Subcutaneous abdominal adipose tissue (tissue), 5 donors: Measurements from ENCODE around the gene SDHA.
"Not testable (repeated sequence)": the region's sequence is repeated elsewhere in the genome, so short reads cannot be mapped to it uniquely, and the experiment has no call there.

Experiments used
- H3K27ac ChIP-seq: one replicate; pipeline ENCODE4 v1.7.0; 2013; ENCODE audit warnings: low read depth, mild to moderate bottlenecking, inconsistent platforms, low read length, moderate library complexity
- H3K27me3 ChIP-seq, 5 donors: one replicate each; pipeline ENCODE4 v1.7.0; 2013; ENCODE audit warnings: low read length in 5 of 5, inconsistent platforms in 1 of 5; ENCODE audit not compliant: control insufficient read depth in 5 of 5, insufficient read depth in 4 of 5
- H3K36me3 ChIP-seq, 5 donors: one replicate each; pipeline ENCODE4 v1.7.0; 2013; ENCODE audit warnings: low read length in 5 of 5; ENCODE audit not compliant: control insufficient read depth in 5 of 5, insufficient read depth in 5 of 5
- H3K4me1 ChIP-seq, 5 donors: one replicate each; pipeline ENCODE4 v1.7.0; 2013; ENCODE audit warnings: low read length in 5 of 5, mild to moderate bottlenecking in 3 of 5, moderate library complexity in 1 of 5; ENCODE audit not compliant: control insufficient read depth in 5 of 5, insufficient read depth in 5 of 5
- H3K4me3 ChIP-seq, 5 donors: one replicate each; pipeline ENCODE4 v1.7.0; 2013; ENCODE audit warnings: low read length in 5 of 5, low read depth in 1 of 5
- H3K9ac ChIP-seq, 5 donors: one replicate each; pipeline ENCODE4 v1.7.0; 2013; ENCODE audit warnings: low read length in 5 of 5, mild to moderate bottlenecking in 4 of 5, moderate library complexity in 3 of 5
- H3K9me3 ChIP-seq, 5 donors: one replicate each; pipeline ENCODE4 v1.7.0; 2013; ENCODE audit warnings: low read length in 5 of 5; ENCODE audit not compliant: control insufficient read depth in 5 of 5
- donor health status: healthy.
- donor health status: healthy.
- donor health status: healthy.
- donor health status: healthy.
- donor health status: healthy.

Gene SDHA

DNA sequence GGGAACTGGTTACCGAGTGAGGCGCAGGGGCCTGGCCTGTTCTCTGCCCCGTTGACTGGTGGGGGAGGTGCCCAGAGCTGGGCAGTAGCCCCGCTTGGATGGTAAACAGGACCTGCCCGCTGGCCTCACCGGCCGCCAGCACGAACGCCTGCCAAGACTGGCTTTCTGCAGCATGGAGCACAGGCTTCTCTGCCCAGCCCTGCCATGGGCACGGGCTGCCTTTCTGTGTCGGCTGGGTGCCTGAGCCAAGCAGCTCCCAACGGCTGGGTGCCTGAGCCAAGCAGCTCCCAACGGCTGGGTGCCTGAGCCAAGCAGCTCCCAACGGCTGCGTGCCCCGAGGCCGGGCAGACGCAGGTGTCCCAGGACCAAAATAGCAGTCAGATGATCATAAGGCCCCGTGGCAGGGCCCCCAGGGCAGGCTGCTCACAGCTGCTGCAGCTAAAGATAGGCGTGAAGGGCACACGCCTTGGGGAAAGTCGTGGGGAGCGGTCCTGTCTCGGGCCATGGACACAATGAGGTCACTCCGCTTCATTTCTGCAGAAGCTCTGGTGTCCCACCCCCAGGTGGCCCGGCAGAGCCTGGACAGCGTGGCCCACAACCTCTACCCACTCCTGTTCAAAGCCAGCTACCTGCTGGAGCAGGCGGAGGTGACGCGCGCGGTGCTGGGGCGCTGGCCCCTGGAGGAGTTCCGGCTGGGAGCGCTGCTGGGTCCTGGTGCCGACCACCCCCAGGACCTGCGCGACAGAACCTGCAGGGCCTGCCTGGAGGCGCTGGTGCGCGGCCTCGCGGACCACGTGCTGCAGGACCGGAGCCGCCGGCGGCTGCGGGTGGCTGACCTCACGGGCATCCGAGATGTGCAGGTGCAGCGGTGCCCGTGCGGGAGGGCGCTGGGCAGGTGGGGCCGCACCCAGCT is 26.8 kb upstream of the SDHA start, which contains the start of gene LRRC14B:
LRRC14B (plus strand) TSS at position 460 of the 913 bp plus-strand sequence; CDS start at position 504, 44 bp downstream.
- Histone ChIP-seq H3K36me3 (no peaks in the 10 kb centered on the region), H3K27me3 (peaks cover 2 to 10% (median 6%) of the 10 kb centered on the region in 5 donors), H3K4me1 (peaks cover 2 to 25% (median 17%) of the 10 kb centered on the region in 5 donors), H3K4me3 (no peak within 1 kb of the TSS), H3K9ac (no peak within 1 kb of the TSS), H3K27ac (no peak within 1 kb of the TSS), H3K9me3 (no peaks in the 10 kb centered on the region)

DNA sequence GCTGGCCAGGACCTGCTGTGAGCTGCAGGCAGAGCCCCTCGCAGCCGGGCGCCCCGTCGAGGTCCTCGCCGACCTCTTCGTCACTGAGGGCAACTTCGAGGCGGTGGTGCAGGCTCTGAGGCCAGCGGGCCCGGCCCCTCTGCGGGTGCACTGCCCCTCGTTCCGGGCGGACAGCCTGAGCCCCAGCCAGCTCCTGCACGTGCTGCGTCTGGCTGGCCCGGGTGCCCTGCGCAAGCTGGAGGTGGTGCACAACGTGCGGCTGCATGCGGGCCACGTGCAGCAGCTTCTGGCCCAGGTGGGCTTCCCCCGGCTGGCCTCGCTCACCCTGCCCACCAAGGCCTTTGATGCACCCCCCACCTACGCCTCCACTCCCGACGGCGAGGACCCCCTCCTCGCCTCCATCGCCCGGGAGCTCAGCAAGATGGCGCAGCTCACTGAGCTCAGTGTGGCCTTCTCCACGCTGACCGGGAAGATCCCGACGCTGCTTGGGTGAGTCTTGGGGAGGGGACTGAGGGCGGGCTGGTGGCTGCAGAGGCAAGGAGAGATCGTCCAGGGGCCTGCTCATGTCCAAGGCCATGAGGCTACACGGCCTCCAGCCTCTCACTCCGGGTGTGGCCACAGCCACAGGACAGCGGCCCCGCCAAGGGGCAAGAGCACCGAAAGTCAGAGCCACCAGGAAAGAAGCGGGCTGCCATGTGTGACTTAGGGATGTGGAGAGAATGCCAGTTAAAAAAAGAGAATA is 26.0 kb upstream of the SDHA start:
- Histone ChIP-seq H3K4me1 (peaks cover 2 to 25% (median 17%) of the 10 kb centered on the region in 5 donors), H3K4me3 (no peak overlapping the region), H3K27ac (no peak overlapping the region), H3K9me3 (no peaks in the 10 kb centered on the region), H3K27me3 (peaks cover 2 to 10% (median 6%) of the 10 kb centered on the region in 5 donors), H3K9ac (no peak overlapping the region), H3K36me3 (no peaks in the 10 kb centered on the region)

DNA sequence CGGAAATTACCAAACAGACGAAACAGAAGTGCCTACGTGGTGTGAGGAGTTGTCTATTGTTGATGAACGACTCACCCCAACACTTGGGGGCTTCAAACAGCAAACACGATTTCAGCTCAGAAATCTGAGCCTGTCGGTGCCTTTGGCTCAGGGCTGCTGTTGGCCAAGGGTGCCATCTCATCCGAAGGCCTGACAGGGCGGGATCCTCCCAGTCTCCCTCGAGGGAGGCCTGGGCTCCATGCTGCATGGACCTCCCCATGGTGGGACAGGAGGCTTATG is 25.5 kb upstream of the SDHA start:
- Histone ChIP-seq H3K9ac (no peak overlapping the region), H3K4me3 (no peak overlapping the region), H3K36me3 (no peaks in the 10 kb centered on the region), H3K4me1 (peaks cover 2 to 25% (median 17%) of the 10 kb centered on the region in 5 donors), H3K27ac (no peak overlapping the region), H3K9me3 (no peaks in the 10 kb centered on the region), H3K27me3 (peaks cover 2 to 10% (median 6%) of the 10 kb centered on the region in 5 donors)

DNA sequence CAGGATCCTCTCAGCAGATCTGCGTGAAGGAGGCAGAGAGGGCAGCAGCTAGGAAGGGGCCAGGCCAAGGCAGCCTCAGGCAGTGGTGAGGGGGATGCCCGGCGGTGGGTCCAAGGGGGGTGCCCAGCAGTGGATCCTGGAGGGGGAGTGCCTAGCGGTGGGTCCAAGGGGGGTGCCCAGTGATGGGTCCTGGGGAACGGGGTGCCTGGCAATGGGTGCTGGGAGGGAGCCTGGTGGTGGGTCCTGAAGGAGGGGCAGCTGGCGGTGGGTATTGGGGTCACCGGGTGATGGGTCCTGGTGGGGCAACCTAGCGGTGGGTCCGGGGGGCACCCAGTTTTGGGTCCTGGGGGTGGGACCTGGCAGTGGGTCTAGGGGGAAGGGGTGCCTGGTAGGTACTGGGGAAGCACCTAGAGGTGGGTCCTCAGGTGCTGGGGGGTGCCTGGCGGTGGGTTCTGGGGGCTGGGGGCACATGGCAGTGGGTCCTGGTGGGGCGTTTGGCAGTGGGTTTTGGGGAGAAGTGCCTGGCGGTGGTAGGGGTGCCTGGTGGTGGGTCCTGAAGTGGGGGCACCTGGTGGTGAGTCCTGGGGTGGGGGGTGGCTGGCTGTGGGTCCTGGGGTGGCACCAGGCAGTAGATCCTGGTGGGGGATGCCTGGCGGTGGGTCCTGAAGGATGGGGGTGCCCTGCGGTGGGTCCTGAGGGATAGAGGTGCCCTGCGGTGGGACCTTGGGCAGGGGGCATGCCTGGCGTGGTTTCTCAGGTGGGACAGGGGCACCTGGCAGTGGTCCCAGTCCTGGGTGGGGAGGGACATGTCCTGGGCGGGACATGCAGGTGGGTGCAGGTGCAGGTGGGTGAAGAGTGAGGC is 24.9 kb upstream of the SDHA start:
- peaks cover 2 to 22% (median 15%) of the 10 kb centered on the region in 5 donors for H3K4me1 ChIP-seq
- no peaks in the 10 kb centered on the region for H3K9me3 ChIP-seq
- H3K4me3 ChIP-seq, result no peak overlapping the region
- peaks cover 0 to 10% (median 6%) of the 10 kb centered on the region in 5 donors for H3K27me3 ChIP-seq
- H3K9ac ChIP-seq, result no peak overlapping the region
- no peak overlapping the region for H3K27ac ChIP-seq
- no peaks in the 10 kb centered on the region for H3K36me3 ChIP-seq

DNA sequence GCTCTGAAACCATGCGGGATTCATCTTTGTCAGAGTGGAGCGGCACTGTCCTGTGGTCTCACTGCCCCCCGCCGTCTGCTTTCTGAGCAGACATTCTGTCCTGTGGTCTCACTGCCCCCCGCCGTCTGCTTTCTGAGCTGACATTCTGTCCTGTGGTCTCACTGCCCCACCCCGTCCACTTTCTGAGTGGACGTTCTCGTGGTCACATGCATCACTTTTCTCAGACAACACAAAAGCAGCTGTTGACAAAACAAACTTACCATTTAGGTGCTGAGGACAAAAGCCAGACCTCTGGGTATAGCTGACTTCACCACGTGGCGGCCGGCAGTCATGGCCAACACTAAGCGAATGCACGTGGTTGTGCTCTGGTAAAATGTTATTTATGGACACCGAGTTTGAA is 24.0 kb upstream of the SDHA start:
- peaks cover 0 to 10% (median 6%) of the 10 kb centered on the region in 5 donors for H3K27me3 ChIP-seq
- H3K9ac ChIP-seq, result no peak overlapping the region
- H3K36me3 ChIP-seq, result peaks cover 0 to 5% (median 2%) of the 10 kb centered on the region in 5 donors
- no peaks in the 10 kb centered on the region for H3K9me3 ChIP-seq
- H3K27ac ChIP-seq, result no peak overlapping the region
- H3K4me3 ChIP-seq, result no peak overlapping the region
- peaks cover 0 to 14% (median 12%) of the 10 kb centered on the region in 5 donors for H3K4me1 ChIP-seq

DNA sequence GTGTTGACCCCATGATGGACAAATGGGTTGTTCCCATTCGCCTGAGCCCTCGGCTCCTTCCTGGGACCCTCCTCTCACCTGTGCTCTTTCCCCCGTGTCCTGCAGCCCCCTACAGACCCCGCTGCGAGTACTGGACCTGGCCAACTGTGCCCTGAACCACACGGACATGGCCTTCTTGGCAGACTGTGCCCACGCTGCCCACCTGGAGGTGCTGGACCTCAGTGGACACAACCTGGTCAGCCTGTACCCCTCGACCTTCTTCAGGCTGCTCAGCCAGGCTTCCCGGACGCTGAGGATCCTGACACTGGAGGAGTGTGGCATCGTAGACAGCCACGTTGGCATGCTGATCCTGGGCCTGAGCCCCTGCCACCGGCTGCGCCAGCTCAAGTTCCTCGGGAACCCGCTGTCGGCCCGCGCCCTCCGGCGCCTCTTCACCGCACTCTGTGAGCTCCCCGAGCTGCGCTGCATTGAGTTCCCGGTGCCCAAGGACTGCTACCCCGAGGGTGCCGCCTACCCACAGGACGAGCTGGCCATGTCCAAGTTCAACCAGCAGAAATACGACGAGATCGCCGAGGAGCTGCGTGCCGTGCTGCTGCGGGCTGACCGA is 23.4 kb upstream of the SDHA start:
- Histone ChIP-seq H3K9me3 (no peaks in the 10 kb centered on the region), H3K4me3 (no peak overlapping the region), H3K27ac (no peak overlapping the region), H3K27me3 (peaks cover 0 to 10% (median 6%) of the 10 kb centered on the region in 5 donors), H3K9ac (no peak overlapping the region), H3K4me1 (peaks cover 0 to 14% (median 12%) of the 10 kb centered on the region in 5 donors), H3K36me3 (peaks cover 0 to 5% (median 2%) of the 10 kb centered on the region in 5 donors)

DNA sequence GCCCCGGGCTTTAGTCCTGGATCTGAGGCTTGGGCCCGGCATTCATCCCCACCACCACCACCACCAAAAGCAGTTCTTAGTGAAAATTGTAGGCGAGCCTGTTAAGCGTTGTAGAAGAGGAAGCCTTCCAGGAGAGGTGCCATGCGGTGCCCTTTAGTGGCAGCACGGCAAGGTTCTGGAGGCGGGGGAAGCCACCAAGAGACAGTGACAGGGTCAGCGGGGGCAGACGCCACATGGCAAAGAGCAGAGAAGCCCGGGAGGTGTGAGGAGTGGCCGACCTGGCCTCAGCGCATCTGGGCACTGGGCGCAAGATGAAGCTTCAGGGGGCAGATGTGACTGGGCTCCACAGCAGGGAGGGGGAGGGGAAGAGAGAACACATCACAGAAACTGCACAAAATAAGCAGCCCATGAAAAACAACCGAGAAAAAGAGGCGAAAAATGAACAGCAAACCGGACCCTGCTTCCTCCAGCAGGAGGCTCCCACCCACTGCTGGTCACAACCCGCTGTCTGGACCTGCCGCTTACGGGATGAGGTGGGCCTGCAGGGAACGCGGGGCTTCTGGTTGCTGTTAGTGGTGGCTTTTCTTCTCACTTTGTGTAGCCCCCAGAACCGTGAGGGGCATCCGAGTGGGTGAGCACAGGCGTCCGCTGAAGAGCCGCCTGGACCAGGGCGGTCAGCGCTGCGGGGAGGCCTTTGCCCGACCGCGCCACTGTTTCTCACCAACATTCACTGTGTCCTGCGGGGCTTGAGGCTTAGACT is 22.5 kb upstream of the SDHA start:
- no peak overlapping the region for H3K4me3 ChIP-seq
- peaks cover 0 to 10% (median 6%) of the 10 kb centered on the region in 5 donors for H3K27me3 ChIP-seq
- H3K4me1 ChIP-seq, result peaks cover 0 to 12% (median 10%) of the 10 kb centered on the region in 5 donors
- H3K9me3 ChIP-seq, result no peaks in the 10 kb centered on the region
- no peak overlapping the region for H3K9ac ChIP-seq
- H3K36me3 ChIP-seq, result peaks cover 0 to 5% (median 2%) of the 10 kb centered on the region in 5 donors
- no peak overlapping the region for H3K27ac ChIP-seq

DNA sequence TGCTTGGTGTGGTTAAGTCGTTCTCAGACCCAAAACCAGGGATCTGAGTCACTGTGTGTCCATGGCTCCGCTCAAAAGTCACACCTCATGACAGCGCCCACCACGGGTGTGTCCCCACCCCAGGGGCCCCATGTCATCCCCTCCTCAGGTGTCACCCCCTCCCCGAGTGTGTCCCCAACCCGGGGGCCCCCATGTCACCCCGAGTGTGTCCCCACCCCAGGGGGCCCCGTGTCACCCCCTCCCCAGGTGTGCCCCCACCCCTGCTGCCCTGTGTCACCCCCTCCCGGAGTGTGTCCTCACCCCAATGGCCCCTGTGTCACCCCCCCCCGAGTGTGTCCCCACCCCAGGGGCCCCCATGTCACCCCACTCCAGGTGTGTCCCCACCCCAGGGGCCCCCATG is 21.8 kb upstream of the SDHA start:
- H3K4me1 ChIP-seq, result peaks cover 0 to 4% (median 3%) of the 10 kb centered on the region in 5 donors
- H3K36me3 ChIP-seq, result peaks cover 0 to 5% (median 2%) of the 10 kb centered on the region in 5 donors
- no peaks in the 10 kb centered on the region for H3K9me3 ChIP-seq
- no peak overlapping the region for H3K9ac ChIP-seq
- no peak overlapping the region for H3K27ac ChIP-seq
- peaks cover 0 to 10% (median 6%) of the 10 kb centered on the region in 5 donors for H3K27me3 ChIP-seq
- no peak overlapping the region for H3K4me3 ChIP-seq

DNA sequence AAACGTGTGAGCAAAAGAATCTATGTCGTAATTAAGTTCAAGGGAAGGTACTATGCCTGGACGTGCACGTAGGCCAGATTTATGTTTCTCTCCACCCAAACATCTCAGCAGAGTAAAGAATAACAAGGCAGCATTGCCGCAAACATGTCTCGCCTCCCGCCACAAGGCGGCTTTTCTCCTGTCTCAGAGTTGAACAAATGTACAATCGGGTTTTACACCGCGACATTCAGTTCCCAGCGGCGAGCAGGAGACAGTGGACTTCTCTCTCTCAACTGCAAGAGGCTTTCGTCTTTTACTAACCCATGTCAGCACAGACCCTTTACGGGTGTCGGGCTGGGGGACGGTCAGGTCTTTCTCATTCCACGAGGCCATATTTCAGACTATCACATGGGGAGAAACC is 21.1 kb upstream of the SDHA start:
- not testable (repeated sequence) for H3K27me3 ChIP-seq, H3K9me3 ChIP-seq, H3K4me1 ChIP-seq, H3K9ac ChIP-seq, H3K4me3 ChIP-seq, H3K27ac ChIP-seq, H3K36me3 ChIP-seq
